ENCODE data around the gene DIP2B. TPM values are rescaled to one million over a fixed set of nuclear protein-coding genes. Genes with fewer than 3 reads are reported as not detected.
A peak's percentile ranks its signal among the peaks of the same experiment; 100 is the strongest.

DIP2B gene
- total RNA-seq, 1 donor from 2014 or later: 25.8 TPM

- Mint-ChIP-seq H3K4me3 (ENCODE audit: unreplicated experiment) (no peak overlapping the region), H3K27ac (ENCODE audit: unreplicated experiment) (no peak overlapping the region), H3K9me3 (ENCODE audit: low read depth) (no peaks in the 10 kb centered on the region), H3K4me1 (ENCODE audit: low read depth) (peaks cover 59% of the 10 kb centered on the region), H3K27me3 (ENCODE audit: low read depth) (no peaks in the 10 kb centered on the region), H3K36me3 (ENCODE audit: low read depth) (no peaks in the 10 kb centered on the region)
- no peak for TF ChIP-seq CTCF (IDR thresholded peaks at IDR 0.05)
- DNase-seq (ENCODE audit: low spot score): no peak
These were observed 67.0 kb downstream of the DIP2B start for GRCh38 chr12:50571786-50572185.

GRCh38 chr12:50572287-50572686 lies 67.5 kb downstream of the DIP2B start:
- Mint-ChIP-seq H3K36me3 (ENCODE audit: low read depth) (no peaks in the 10 kb centered on the region), H3K27me3 (ENCODE audit: low read depth) (no peaks in the 10 kb centered on the region), H3K9me3 (ENCODE audit: low read depth) (no peaks in the 10 kb centered on the region), H3K4me1 (ENCODE audit: low read depth) (peaks cover 59% of the 10 kb centered on the region), H3K4me3 (ENCODE audit: unreplicated experiment) (no peak overlapping the region), H3K27ac (ENCODE audit: unreplicated experiment) (peak overlapping the region; percentile 2)
- no peak for TF ChIP-seq CTCF (IDR thresholded peaks at IDR 0.05)
- DNase-seq (ENCODE audit: low spot score): no peak

- no peak for DNase-seq (ENCODE audit: low spot score)
- no peak for TF ChIP-seq CTCF (IDR thresholded peaks at IDR 0.05)
- Mint-ChIP-seq H3K36me3 (ENCODE audit: low read depth) (no peaks in the 10 kb centered on the region), H3K9me3 (ENCODE audit: low read depth) (no peaks in the 10 kb centered on the region), H3K4me3 (ENCODE audit: unreplicated experiment) (no peak overlapping the region), H3K4me1 (ENCODE audit: low read depth) (peaks cover 59% of the 10 kb centered on the region), H3K27ac (ENCODE audit: unreplicated experiment) (no peak overlapping the region), H3K27me3 (ENCODE audit: low read depth) (no peaks in the 10 kb centered on the region)
These were observed 68.0 kb downstream of the DIP2B start for GRCh38 chr12:50572760-50573159.

GRCh38 chr12:50573271-50573670 lies 68.5 kb downstream of the DIP2B start:
- no peak for TF ChIP-seq CTCF (IDR thresholded peaks at IDR 0.05)
- H3K9me3 Mint-ChIP-seq (ENCODE audit: low read depth): no peaks in the 10 kb centered on the region
- H3K27me3 Mint-ChIP-seq (ENCODE audit: low read depth): no peaks in the 10 kb centered on the region
- H3K27ac Mint-ChIP-seq (ENCODE audit: unreplicated experiment): no peak overlapping the region
- DNase-seq (ENCODE audit: low spot score): no peak
- H3K4me1 Mint-ChIP-seq (ENCODE audit: low read depth): peaks cover 54% of the 10 kb centered on the region
- H3K36me3 Mint-ChIP-seq (ENCODE audit: low read depth): no peaks in the 10 kb centered on the region
- H3K4me3 Mint-ChIP-seq (ENCODE audit: unreplicated experiment): no peak overlapping the region

GRCh38 chr12:50574601-50575348 lies 70.0 kb downstream of the DIP2B start:
- Mint-ChIP-seq H3K4me1 (ENCODE audit: low read depth) (peaks cover 48% of the 10 kb centered on the region), H3K9me3 (ENCODE audit: low read depth) (no peaks in the 10 kb centered on the region), H3K36me3 (ENCODE audit: low read depth) (no peaks in the 10 kb centered on the region), H3K4me3 (ENCODE audit: unreplicated experiment) (no peak overlapping the region), H3K27ac (ENCODE audit: unreplicated experiment) (peak overlapping the region; percentile 61), H3K27me3 (ENCODE audit: low read depth) (no peaks in the 10 kb centered on the region)
- TF ChIP-seq CTCF (IDR thresholded peaks at IDR 0.05): no peak
- no peak for DNase-seq (ENCODE audit: low spot score)

Measured in chondrocyte (in vitro differentiated cells).